IMR-90 (cell line): ENCODE measurements around the gene SLC4A1AP. TPM values are rescaled to one million over a fixed set of nuclear protein-coding genes. Genes with fewer than 3 reads are reported as not detected.
A peak's percentile ranks its signal among the peaks of the same experiment; 100 is the strongest.

ENCODE experiments used
- ATAC-seq: fragments of 200-7000 bp; cut with Tn5 transposase; 2 replicates; pipeline ENCODE4 v1.9.1; 2020; ENCODE audit warnings: low read depth, mild to moderate bottlenecking, moderate library complexity
- BruUV-seq: library from RNA; stranded (reverse); fragments of 400-500 nt; replicated peaks from 2 replicates; lab custom pipeline; 2021; lab: Mats Ljungman, UMichigan
- CTCF ChIA-PET: fragments of 300-600 bp; formaldehyde crosslinking; extraction: SDS; loops from one replicate; lab custom pipeline; 2021; ENCODE audit warnings: antibody characterized with exemption; lab: Yijun Ruan, JAX
- POLR2A ChIA-PET: fragments of 300-600 bp; sonication (Branson Sonifier 250); formaldehyde crosslinking; loops from one replicate; lab custom pipeline; 2022; ENCODE audit warnings: antibody characterized with exemption; ENCODE audit not compliant: unreplicated experiment; lab: Charles Lee
- DNase-seq: peaks from one replicate; pipeline ENCODE4 v3.0.0; 2013
- H2AFZ ChIP-seq: replicated peaks from 2 replicates; pipeline ENCODE3; 2013; ENCODE audit warnings: low read length, mild to moderate bottlenecking; ENCODE audit not compliant: poor library complexity
- H2AK5ac ChIP-seq: 2 replicates; pipeline ENCODE4 v1.6.1; 2013; ENCODE audit warnings: low read depth, low read length, inconsistent platforms
- H2AK9ac ChIP-seq: replicated peaks from 2 replicates; pipeline ENCODE3; 2013; ENCODE audit warnings: mild to moderate bottlenecking, low read depth, low read length, moderate library complexity; ENCODE audit not compliant: poor library complexity
- H2BK120ac ChIP-seq: 2 replicates; pipeline ENCODE4 v1.6.1; 2013; ENCODE audit warnings: low read depth, low read length, inconsistent platforms
- H2BK15ac ChIP-seq: 3 replicates; pipeline ENCODE4 v1.6.1; 2013; ENCODE audit warnings: low read depth, low read length, inconsistent platforms
- H2BK20ac ChIP-seq: 2 replicates; pipeline ENCODE4 v1.6.1; 2013; ENCODE audit warnings: low read depth, mild to moderate bottlenecking, inconsistent platforms, low read length, moderate library complexity
- H2BK5ac ChIP-seq: 2 replicates; pipeline ENCODE4 v1.6.1; 2013; ENCODE audit warnings: mild to moderate bottlenecking, low read depth, low read length, inconsistent platforms; ENCODE audit not compliant: poor library complexity, severe bottlenecking
- H3K14ac ChIP-seq: replicated peaks from 2 replicates; pipeline ENCODE4 v1.6.1; 2013; ENCODE audit warnings: low read depth, low read length, inconsistent platforms
- H3K18ac ChIP-seq: 2 replicates; pipeline ENCODE4 v1.6.1; 2013; ENCODE audit warnings: low read depth, low read length, control low read depth
- H3K23ac ChIP-seq: 2 replicates; pipeline ENCODE4 v1.6.1; 2013; ENCODE audit warnings: low read depth, low read length, inconsistent platforms
- H3K27ac ChIP-seq: 2 replicates; pipeline ENCODE4 v1.5.1; 2013; ENCODE audit warnings: mild to moderate bottlenecking, control low read depth, low read length; ENCODE audit not compliant: insufficient read depth
- H3K27me3 ChIP-seq: 2 replicates; pipeline ENCODE4 v1.6.1; 2013; ENCODE audit warnings: low read length; ENCODE audit not compliant: control insufficient read depth, insufficient read depth
- H3K36me3 ChIP-seq: 2 replicates; pipeline ENCODE4 v1.6.1; 2013; ENCODE audit warnings: low read length, mixed read lengths; ENCODE audit not compliant: control insufficient read depth, insufficient read depth
- H3K4ac ChIP-seq: 2 replicates; pipeline ENCODE4 v1.6.1; 2013; ENCODE audit warnings: low read depth, low read length, inconsistent platforms
- H3K4me1 ChIP-seq: 2 replicates; pipeline ENCODE4 v1.6.1; 2013; ENCODE audit warnings: low read length, mixed read lengths; ENCODE audit not compliant: control insufficient read depth, insufficient read depth
- H3K4me2 ChIP-seq: 2 replicates; pipeline ENCODE4 v1.6.1; 2013; ENCODE audit warnings: low read depth, mild to moderate bottlenecking, control low read depth, low read length, moderate library complexity
- H3K4me3 ChIP-seq: 2 replicates; pipeline ENCODE4 v1.5.1; 2013; ENCODE audit warnings: low read depth, mild to moderate bottlenecking, control low read depth, low read length, moderate library complexity; ENCODE audit not compliant: insufficient read depth
- H3K56ac ChIP-seq: 2 replicates; pipeline ENCODE4 v1.6.1; 2013; ENCODE audit warnings: low read length, inconsistent platforms; ENCODE audit not compliant: insufficient read depth; ENCODE audit errors: extremely low read depth
- H3K79me1 ChIP-seq, 2 experiments: 2 replicates each; pipeline ENCODE4 v1.6.1; 2013; ENCODE audit warnings: low read length in 2 of 2, inconsistent platforms in 1 of 2, low read depth in 1 of 2
- H3K9ac ChIP-seq: 2 replicates; pipeline ENCODE4 v1.6.1; 2013; ENCODE audit warnings: low read depth, low read length, control low read depth
- H3K9me1 ChIP-seq: 2 replicates; pipeline ENCODE4 v1.6.1; 2013; ENCODE audit warnings: low read length, inconsistent platforms; ENCODE audit not compliant: insufficient read depth
- H3K9me3 ChIP-seq: 2 replicates; pipeline ENCODE4 v1.6.1; 2013; ENCODE audit warnings: low read length; ENCODE audit not compliant: control insufficient read depth, insufficient read depth
- H4K20me1 ChIP-seq: 2 replicates; pipeline ENCODE4 v1.6.1; 2013; ENCODE audit warnings: low read length, inconsistent platforms; ENCODE audit not compliant: insufficient read depth
- H4K5ac ChIP-seq: 2 replicates; pipeline ENCODE4 v1.6.1; 2013; ENCODE audit warnings: mild to moderate bottlenecking, low read depth, low read length, control low read depth
- H4K8ac ChIP-seq, 2 experiments: 2 replicates each; pipeline ENCODE4 v1.6.1; 2013; ENCODE audit warnings: low read depth in 2 of 2, low read length in 2 of 2, control low read depth in 1 of 2, inconsistent platforms in 1 of 2
- H4K91ac ChIP-seq: 2 replicates; pipeline ENCODE4 v1.6.1; 2013; ENCODE audit warnings: low read depth, low read length, inconsistent platforms; ENCODE audit not compliant: insufficient read depth
- BHLHE40 ChIP-seq: fragments of 150-350 bp; IDR thresholded peaks from 2 replicates; pipeline ENCODE4 v1.6.1; 2016; ENCODE audit warnings: mild to moderate bottlenecking, low read depth, low read length
- CTCF ChIP-seq: conservative IDR thresholded peaks from 2 replicates; pipeline ENCODE4 v1.5.1; 2012; ENCODE audit warnings: mild to moderate bottlenecking, low read depth, low read length, improper control_type of control experiment
- MAFK ChIP-seq: IDR thresholded peaks from 2 replicates; pipeline ENCODE4 v1.6.1; 2012; ENCODE audit warnings: low read depth, low read length, improper control_type of control experiment
- NFE2L2 ChIP-seq: fragments of 150-350 bp; IDR thresholded peaks from 2 replicates; pipeline ENCODE4 v1.6.1; 2016; ENCODE audit warnings: low read depth, mild to moderate bottlenecking, low read length
- POLR2A ChIP-seq: IDR thresholded peaks from 2 replicates; pipeline ENCODE4 v1.6.1; 2012; ENCODE audit warnings: mild to moderate bottlenecking, low read depth, low read length
- RAD21 ChIP-seq: IDR thresholded peaks from 2 replicates; pipeline ENCODE4 v1.6.1; 2012; ENCODE audit warnings: low read length, improper control_type of control experiment
- RCOR1 ChIP-seq: IDR thresholded peaks from 2 replicates; pipeline ENCODE4 v1.6.1; 2012; ENCODE audit warnings: mild to moderate bottlenecking, low read length, improper control_type of control experiment; ENCODE audit not compliant: insufficient replicate concordance
- SMC3 ChIP-seq: fragments of 150-350 bp; IDR thresholded peaks from 2 replicates; pipeline ENCODE4 v1.6.1; 2016; ENCODE audit warnings: low read depth, mild to moderate bottlenecking, antibody characterized with exemption, low read length, moderate library complexity
- WGBS, 2 experiments: methylation state at CpG; one replicate each; pipeline versions ENCODE4 v1.1.5 to v1.1.7; 2013; ENCODE audit warnings: missing lambda C conversion rate in 2 of 2; ENCODE audit not compliant: insufficient read length in 1 of 2; ENCODE audit errors: extremely low coverage in 2 of 2; 5-methylcytosine and 5-hydroxymethylcytosine counted together
- dilution Hi-C: fragments of 300-500 bp; cut with HindIII; formaldehyde crosslinking; loops from one replicate; pipeline ENCODE4 v1.14.3; 2018; ENCODE audit warnings: low sequenced_read_pairs; ENCODE audit not compliant: unreplicated experiment
- in situ Hi-C: fragments of 300-500 bp; cut with MboI; formaldehyde crosslinking; loops from 3 replicates; pipeline ENCODE4 v1.14.3; 2019; ENCODE audit warnings: low sequenced_read_pairs, inconsistent platforms, mixed read lengths
- intact Hi-C: fragments of 100-400 bp; cut with micrococcal nuclease; formaldehyde crosslinking; loops from 2 replicates; pipeline ENCODE4 v1.10.0; 2022
- polyA plus RNA-seq, 3 experiments: library from polyadenylated mRNA; depleted of rRNA; stranded (reverse); fragments of >200 nt; gene quantifications; 2 replicates each; pipeline ENCODE4 v1.2.3, GENCODE V29; 2012; ENCODE audit warnings: low replicate concordance in 1 of 3
- total RNA-seq: library from RNA; depleted of rRNA; stranded (reverse); fragments of >200 nt; gene quantifications from 2 replicates; pipeline ENCODE4 v1.2.3, GENCODE V29; 2012

Gene SLC4A1AP
- total and polyA plus RNA-seq, 2 of the 4 experiments (the other 2 are of a cell fraction): 11.7 to 13.6 TPM

GRCh38 chr2:27723372-27724144 is 59.9 kb downstream of the SLC4A1AP start:
- POLR2A ChIA-PET: interaction anchor here (0.5 kb wide), 1 partner anchor 167 kb away, joined by 4 read pairs; the partner anchor contains the start of genes BABAM2 and RBKS

More at GRCh38 chr2:27723372-27724144, 59.9 kb downstream of the SLC4A1AP start:
- peak; percentile 52 for TF ChIP-seq SMC3
- peak; percentile 76 for TF ChIP-seq RAD21
- TF ChIP-seq RCOR1: no peak
- TF ChIP-seq BHLHE40: no peak
- peak; percentile 77 for TF ChIP-seq CTCF
- TF ChIP-seq MAFK: no peak
- TF ChIP-seq POLR2A: no peak
- no peak for TF ChIP-seq NFE2L2
- Histone ChIP-seq H3K27me3 (no peaks in the 10 kb centered on the region), H3K27ac (no peak overlapping the region), H3K4me3 (no peak overlapping the region), H3K9ac (no peak overlapping the region), H3K36me3 (no peaks in the 10 kb centered on the region), H3K14ac (peak overlapping the region; percentile 57; the same call in 1 of the 2 replicates), H4K5ac (no peak overlapping the region), H2AK9ac (peak overlapping the region; percentile 51), H2BK15ac (peak overlapping the region; percentile 75; the same call in 2 of the 3 replicates), H3K9me3 (no peaks in the 10 kb centered on the region), H3K4me2 (no peak overlapping the region), H3K56ac (no peak overlapping the region), H3K23ac (no peak overlapping the region), H3K79me1 (peaks cover 0 to 5% of the 10 kb centered on the region in 2 experiments; a peak in 1 of 4 replicates), H3K4me1 (peaks cover 12% of the 10 kb centered on the region), H3K18ac (no peak overlapping the region), H2BK20ac (peak overlapping the region; percentile 86), H2BK120ac (peak overlapping the region; percentile 82), H2AFZ (peak overlapping the region; percentile 91), H3K4ac (peak overlapping the region; percentile 70), H4K8ac (peak overlapping the region; percentile 36 to 74; a peak in 3 of 4 replicates), H4K91ac (peak overlapping the region; percentile 63), H3K9me1 (peaks cover 15% of the 10 kb centered on the region), H4K20me1 (no peaks in the 10 kb centered on the region), H2BK5ac (no peak overlapping the region), H2AK5ac (peak overlapping the region; percentile 85)
- in situ Hi-C loops (no loop called here), dilution Hi-C loops (no loop called here), intact Hi-C loops (loop anchor here (1.0 to 5.0 kb wide), 2 partner anchors 673 to 729 kb away; no protein-coding TSS in a partner anchor)
- WGBS, 2 experiments: 49% methylated on average over 5 of the region's 11 CpGs; no CpG with 5 or more reads in 1 of the 2 experiments
- ATAC-seq (peak; percentile 84), DNase-seq (peak; percentile 75)
- no TSS peak for BruUV-seq
- CTCF ChIA-PET: interaction anchor here (0.6 to 1.9 kb wide), 10 partner anchors 9 to 729 kb away, joined by 3 to 8 read pairs (median 4); no protein-coding TSS in a partner anchor
